ENCODE data around the gene VEPH1.

GRCh38 chr3:157520485-157521150 is 17.4 kb upstream of the VEPH1 start:
- TF ChIP-seq CTCF (IDR thresholded peaks at IDR 0.05) (no peak), POLR2A (IDR thresholded peaks at IDR 0.05) (no peak)

All from lower leg skin (tissue), 3 donors.